WI38 (cell line): ENCODE results near the gene GABRG3.

Experiments
- H3K4me3 ChIP-seq: 2 replicates; pipeline ENCODE4 v1.5.1; 2011; ENCODE audit warnings: low read depth, mild to moderate bottlenecking, control low read depth, low read length
- TF ChIP-seq, protein P1 (sequence below): IDR thresholded peaks from 2 replicates; pipeline ENCODE4 v1.5.1; 2012; ENCODE audit warnings: low read depth, mild to moderate bottlenecking, control low read depth, low read length

The GABRG3 gene

GRCh38 chr15:27166917-27167316 is 195.9 kb downstream of the GABRG3 start:
- TF ChIP-seq, protein P1, sequence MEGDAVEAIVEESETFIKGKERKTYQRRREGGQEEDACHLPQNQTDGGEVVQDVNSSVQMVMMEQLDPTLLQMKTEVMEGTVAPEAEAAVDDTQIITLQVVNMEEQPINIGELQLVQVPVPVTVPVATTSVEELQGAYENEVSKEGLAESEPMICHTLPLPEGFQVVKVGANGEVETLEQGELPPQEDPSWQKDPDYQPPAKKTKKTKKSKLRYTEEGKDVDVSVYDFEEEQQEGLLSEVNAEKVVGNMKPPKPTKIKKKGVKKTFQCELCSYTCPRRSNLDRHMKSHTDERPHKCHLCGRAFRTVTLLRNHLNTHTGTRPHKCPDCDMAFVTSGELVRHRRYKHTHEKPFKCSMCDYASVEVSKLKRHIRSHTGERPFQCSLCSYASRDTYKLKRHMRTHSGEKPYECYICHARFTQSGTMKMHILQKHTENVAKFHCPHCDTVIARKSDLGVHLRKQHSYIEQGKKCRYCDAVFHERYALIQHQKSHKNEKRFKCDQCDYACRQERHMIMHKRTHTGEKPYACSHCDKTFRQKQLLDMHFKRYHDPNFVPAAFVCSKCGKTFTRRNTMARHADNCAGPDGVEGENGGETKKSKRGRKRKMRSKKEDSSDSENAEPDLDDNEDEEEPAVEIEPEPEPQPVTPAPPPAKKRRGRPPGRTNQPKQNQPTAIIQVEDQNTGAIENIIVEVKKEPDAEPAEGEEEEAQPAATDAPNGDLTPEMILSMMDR, result no peak
- H3K4me3 ChIP-seq, result no peak overlapping the region

GRCh38 chr15:27167738-27168137 is 196.8 kb downstream of the GABRG3 start:
- no peak overlapping the region for H3K4me3 ChIP-seq
- TF ChIP-seq, protein P1, result no peak

GRCh38 chr15:27170851-27171250 is 199.9 kb downstream of the GABRG3 start:
- TF ChIP-seq, protein P1, result no peak
- no peak overlapping the region for H3K4me3 ChIP-seq

- TF ChIP-seq, protein P1, result no peak
- no peak overlapping the region for H3K4me3 ChIP-seq
Measured at GRCh38 chr15:27172821-27173220, 201.8 kb downstream of the GABRG3 start.

- TF ChIP-seq, protein P1, result no peak
- H3K4me3 ChIP-seq, result no peak overlapping the region
Measured at GRCh38 chr15:27175472-27176153, 204.6 kb downstream of the GABRG3 start.

DNA sequence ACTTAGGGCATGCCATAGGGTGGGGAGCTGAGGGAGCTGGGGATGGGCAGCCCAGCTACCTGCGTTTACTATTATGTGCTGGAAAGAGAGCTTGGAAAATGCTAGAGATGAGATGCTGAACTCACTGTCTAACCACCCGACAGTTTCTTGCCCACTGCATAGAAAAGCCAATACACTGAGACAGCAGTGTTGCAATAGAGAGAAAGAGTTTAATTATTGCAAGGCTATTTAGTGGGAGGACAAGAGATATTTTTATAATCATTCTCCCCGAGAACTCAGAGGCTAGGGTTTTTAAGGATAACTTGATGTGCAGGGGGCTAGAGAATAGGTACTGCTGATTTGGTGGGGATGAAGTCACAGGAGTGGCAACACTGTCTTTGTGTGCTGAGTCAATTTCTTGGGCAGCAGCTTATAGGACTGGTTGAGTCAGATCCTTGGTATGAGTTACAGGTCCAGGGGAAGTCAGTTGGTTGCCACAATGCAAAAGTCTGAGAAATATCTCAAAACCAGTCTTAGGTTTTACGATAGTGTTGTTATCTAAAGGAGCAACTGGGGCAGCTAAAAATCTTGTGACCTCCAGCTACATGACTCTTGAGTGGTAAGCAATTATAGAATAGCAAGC is 205.9 kb downstream of the GABRG3 start:
- TF ChIP-seq, protein P1, result no peak
- no peak overlapping the region for H3K4me3 ChIP-seq

DNA sequence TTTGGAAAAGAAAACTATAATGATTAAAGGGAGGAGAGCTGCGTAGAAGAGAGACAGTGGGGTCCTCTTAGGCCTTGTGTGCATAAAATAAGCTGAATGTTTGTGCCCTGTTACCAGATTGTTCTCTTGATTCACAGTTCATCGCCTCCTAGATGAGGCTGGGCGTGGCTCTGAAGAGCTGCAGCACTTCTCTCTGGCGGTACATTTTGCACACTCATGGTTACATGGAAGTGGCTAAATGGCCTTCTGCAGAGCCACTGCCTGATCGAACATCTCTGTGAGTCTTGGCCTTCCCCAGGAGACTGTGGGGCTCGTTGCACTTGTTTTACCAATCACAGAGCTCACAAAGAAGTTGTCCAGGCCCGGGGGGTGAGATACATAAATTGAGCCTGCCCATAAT is 208.8 kb downstream of the GABRG3 start:
- TF ChIP-seq, protein P1, result no peak
- no peak overlapping the region for H3K4me3 ChIP-seq
